SHP77 treated with DMSO at 0.1 percent for 48 hours (cell line): ENCODE measurements around the gene OR2V2.
"Not testable (repeated sequence)": the region's sequence is repeated elsewhere in the genome, so short reads cannot be mapped to it uniquely, and the experiment has no call there.

Source experiments
- DNase-seq: peaks from one replicate; lab custom pipeline; 2025; lab: John Stamatoyannopoulos, UW

OR2V2 gene, protein sequence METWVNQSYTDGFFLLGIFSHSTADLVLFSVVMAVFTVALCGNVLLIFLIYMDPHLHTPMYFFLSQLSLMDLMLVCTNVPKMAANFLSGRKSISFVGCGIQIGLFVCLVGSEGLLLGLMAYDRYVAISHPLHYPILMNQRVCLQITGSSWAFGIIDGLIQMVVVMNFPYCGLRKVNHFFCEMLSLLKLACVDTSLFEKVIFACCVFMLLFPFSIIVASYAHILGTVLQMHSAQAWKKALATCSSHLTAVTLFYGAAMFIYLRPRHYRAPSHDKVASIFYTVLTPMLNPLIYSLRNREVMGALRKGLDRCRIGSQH

DNA sequence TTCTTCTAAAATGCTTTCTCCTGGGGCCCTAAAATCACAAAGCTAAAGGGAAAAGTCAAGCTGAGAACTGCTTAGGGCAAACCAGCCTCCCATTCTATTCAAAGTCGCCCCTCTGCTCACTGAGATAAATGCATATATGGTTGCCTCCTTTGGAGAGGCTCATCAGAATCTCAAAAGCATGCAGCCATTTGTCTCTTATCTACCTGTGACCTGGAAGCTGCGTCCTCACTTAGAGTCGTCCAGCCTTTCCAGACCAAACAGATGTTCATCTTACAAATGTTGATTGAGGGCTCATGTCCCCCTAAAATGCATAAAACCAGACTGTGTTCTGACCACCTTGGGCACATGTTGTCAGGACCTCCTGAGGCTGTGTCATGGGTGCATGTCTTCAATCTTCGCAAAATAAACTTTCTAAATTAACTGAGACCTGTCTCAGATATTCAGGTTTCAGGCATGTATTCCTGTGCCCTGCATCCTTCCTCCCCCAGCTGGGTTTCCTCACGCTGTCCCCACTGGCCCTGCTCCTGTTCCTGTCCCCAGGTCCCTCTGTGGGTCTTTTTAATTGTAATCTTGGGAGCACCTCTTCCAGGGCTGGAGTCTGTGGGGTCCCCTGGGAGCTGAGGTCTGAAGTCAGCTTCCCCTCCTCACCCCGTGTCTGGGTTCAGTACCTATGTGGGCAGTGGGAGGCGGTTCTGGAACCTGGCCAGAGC lies at the start of gene OR2V2:
Gene OR2V2 (plus strand): TSS at position 660 of the 710 bp plus-strand sequence. CDS start 7,357 bp downstream, outside the sequence.
- not testable (repeated sequence) for DNase-seq

DNA sequence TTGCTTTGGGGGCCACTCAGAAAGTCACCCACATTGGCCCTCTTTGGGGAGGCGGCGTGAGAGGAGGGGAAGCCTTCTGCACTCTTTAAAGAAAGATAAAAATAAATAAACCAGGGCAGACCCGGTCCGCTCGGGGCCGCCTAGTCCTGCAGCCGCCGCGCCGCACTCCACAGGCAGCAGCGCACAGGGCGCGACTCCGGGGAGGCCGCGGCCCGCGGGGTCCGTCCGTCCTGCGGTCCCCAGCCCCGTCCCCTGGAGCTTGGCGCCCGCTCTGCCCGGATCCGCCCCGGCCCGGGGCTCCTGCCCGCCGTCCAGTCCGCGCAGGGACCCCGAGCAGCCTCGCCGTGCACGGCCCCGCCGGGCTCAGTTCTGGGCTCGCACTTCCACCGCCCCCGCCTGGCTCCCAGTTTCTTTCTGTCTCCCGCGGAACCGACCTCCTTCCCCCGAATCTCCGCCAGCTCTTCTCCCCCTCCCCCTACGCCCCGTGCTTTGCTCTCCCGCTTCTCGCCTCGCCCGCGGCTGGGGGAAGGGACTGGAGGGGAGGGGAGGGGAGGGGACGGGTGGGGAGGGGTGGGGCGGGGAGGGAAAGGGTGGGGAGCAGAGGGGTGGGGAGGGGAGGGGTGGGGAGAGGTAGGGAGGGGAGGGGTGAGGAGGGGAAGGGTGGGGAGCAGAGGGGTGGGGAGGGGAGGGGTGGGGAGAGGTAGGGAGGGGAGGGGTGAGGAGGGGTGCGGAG lies 49.5 kb upstream of the OR2V2 start:
- DNase-seq: not testable (repeated sequence)

DNA sequence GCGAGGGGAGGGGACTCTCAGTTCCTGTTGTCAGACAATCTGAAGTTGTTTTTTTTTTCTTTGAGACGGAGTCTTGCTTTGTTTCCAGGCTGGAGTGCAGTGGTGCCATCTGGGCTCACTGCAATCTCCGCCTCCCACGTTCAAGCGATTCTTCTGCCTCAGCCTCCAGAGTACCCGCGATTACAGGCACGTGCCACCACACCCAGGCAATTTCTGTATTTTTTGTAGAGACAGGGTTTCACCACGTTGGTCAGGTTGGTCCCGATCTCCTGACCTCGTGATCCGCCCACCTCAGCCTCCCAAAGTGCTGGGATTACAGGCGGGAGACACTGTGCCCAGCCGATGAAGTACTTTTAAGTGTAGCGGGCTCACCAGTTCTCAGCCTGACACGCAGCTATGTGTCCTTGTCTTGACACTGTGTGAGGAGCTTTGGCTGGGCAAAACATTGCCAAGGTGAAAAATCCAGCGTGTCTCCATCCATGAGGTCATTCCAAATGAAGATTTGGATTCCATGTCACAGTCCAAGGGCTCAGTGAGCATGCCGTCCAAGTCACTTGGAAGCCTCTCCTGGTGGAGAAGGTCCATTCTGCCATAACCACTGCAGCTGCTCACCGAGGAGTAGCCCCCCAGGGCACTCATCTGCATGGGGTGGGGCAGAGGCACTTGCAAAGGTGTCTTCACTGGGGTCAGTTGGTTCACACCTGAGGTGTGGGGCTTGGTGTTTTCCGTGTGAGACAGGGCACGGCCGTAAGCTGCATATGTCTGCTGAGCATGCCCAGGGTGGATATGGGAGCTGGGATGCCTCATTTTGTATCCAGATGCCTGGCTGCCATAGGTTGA lies 48.4 kb upstream of the OR2V2 start:
- no peak for DNase-seq

DNA sequence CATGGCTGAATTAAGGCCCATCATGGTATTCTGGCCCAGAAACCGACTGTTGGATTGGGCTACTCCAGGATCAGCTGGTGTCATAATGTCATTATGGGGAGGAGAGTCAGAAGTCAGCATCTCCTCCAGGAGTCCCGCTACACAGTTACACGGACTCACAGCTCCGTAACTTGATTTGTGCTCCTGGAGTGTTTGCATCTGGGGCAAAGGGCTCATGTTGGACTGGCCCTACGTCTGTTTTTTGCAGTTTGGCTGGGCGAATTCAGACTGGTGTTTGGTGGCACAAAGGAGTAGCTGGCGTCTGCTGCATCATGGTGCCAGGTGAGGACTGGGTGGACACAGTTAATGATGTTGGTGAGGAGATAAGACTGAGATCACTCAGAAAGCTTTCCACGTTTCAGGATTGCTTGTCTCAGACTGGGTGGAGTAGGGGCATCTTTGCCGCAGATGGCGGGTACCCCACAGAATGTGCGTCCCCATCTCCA lies 47.7 kb upstream of the OR2V2 start:
- no peak for DNase-seq

DNA sequence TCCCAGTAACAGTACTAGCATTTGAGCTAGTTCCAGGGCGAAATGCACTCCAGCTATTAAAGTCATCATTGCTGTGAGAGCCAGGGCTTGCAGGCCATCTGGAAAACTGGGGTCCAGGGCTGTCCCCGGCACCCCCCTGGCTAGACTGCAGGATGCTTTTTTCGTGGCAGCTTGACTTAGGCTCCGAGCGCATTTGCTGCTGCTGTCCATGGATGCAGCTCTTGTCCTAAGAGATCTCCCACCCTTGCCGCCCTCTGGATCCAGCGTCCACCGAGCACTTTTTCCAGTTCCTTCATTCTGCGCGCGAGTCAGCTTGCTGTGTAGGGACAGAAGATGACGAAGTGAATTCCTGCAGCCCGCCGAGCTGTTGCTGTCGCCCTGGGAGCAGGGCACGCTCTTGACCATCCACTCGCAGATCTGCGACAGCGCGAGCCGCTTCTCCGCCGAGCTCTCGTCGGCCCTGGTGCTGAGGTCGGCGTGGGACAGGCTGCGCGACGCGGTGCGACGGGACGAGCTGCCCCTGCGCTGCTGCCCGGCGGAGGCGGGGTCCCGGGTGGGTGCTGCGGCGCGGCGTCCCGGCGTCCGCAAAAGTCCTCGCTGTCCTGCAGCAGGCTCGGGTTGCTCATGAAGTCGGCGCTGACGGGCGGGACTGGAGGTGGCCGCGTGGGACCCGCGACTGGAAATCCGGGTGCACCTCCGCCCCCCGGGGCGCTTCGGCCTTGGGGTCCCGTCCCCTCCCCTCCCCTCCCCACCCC lies 47.1 kb upstream of the OR2V2 start:
- DNase-seq: no peak

DNA sequence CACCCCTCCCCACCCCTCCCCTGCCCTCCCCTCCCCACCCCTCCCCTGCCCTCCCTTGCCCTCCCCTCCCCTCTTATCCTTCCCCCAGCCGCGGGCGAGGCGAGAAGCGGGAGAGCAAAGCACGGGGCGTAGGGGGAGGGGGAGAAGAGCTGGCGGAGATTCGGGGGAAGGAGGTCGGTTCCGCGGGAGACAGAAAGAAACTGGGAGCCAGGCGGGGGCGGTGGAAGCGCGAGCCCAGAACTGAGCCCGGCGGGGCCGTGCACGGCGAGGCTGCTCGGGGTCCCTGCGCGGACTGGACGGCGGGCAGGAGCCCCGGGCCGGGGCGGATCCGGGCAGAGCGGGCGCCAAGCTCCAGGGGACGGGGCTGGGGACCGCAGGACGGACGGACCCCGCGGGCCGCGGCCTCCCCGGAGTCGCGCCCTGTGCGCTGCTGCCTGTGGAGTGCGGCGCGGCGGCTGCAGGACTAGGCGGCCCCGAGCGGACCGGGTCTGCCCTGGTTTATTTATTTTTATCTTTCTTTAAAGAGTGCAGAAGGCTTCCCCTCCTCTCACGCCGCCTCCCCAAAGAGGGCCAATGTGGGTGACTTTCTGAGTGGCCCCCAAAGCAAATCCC lies 46.2 kb upstream of the OR2V2 start:
- DNase-seq: not testable (repeated sequence)

DNA sequence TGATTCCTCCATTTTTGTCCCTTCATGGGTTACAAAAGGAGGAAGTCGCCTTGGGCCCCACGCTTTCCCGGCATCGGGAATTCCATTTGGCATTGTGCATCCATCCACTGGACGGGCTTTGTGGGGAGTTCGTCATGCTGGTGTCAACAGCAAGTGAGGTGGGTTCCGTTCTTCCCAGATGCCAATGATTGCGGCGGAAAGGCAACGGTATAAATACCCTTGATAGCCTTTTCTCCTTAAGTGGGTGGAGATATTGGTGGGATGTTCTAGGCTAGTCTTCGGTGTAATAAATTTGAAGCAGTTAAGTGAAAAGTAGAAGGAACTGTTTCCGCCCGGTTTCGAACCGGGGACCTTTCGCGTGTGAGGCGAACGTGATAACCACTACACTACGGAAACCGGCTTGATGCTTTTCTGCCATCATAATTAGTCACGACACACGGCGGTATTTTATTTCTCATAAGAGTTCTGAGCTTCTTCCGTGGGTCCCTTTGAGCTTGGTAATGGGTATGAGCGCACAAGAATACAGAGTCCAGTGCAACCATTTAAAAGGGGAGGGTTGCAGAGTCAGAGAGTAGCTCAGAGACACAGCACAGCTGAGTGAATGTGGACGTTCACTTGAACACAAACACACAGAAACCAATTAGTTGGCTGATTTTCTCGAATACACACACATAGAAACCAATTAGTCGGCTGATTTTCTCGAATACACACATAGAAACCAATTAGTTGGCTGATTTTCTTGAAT lies 45.3 kb upstream of the OR2V2 start:
- DNase-seq: not testable (repeated sequence)

DNA sequence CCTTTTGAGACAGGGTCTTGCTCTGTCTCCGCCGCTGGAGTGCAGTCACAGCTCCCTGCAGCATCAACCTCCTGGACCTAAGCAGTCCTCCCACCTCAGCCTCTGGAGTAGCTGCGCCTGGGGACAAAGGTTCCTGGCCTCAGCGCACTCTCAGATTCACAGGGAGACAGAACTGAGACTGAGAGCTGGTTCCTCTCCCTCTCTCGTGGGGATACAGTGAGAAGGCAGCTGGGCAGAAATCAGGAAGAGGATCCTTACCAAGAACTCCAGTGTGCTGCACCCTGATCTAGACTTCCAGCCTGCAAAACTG lies 43.2 kb upstream of the OR2V2 start:
- DNase-seq: not testable (repeated sequence)

DNA sequence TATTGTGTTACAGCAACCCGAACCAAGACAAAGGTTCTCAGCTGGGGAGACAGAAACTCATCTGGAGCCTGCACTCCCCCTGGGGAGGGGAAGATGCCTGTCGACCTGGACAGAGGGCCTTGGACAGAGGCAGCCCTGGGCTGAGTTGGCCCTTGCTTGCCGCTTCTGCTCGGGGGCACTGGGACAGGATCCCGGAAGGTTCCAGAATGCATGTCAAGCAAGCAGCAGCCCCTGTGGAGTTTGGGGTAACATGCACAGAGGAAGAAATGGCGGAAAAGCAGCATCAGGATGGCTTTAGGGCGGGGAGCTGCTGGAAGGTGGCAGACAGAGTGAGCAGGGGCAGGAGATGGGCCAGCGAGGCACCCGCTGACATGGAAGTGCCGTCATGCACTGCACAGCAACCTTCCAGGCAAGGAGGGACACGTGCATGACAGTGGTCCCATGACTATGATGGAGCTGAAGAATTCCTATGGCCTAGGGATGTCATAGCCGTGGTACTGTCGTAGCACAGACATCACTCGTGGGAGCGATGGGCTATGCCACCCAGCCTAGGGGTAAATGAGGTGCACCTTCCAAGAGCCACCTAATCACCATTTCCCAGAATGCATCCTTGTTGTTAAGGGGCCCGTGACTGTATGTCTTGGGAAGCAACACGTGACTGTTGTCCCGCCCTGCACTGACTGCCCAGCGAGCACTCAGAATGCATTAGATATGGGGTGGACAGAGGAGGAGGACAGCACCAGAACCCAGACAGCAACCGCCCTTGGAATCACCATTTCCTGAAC lies 42.6 kb upstream of the OR2V2 start:
- DNase-seq: not testable (repeated sequence)

DNA sequence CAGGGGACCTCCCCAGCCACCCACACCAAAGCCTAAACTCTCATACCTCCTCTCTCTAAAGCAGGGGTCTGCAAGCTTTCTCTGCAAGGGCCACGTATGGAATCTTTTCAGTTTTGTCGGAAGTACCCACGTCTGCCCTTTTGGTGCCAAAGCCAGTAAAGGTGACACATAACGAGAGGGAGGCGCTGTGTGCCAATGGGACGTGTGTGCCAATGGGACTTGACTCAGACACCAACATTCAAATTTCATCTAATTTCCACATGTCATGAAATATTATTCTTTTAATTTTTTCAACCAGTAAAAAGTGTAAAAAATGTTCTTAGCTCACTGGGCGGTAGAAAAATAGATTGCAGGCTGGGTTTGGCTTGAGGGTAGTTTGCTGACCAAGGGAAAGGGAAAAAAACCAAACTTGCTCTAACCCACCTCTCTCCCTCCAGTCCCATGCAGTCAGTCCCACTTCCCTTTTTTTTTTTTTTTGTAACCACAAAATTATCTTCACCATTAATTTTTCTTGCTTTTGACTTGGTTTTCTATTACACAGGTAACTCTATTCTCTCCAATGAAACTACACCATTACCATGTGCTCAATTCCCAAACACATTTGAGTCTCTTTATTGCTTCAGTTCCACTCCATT lies 41.9 kb upstream of the OR2V2 start:
- DNase-seq: no peak

DNA sequence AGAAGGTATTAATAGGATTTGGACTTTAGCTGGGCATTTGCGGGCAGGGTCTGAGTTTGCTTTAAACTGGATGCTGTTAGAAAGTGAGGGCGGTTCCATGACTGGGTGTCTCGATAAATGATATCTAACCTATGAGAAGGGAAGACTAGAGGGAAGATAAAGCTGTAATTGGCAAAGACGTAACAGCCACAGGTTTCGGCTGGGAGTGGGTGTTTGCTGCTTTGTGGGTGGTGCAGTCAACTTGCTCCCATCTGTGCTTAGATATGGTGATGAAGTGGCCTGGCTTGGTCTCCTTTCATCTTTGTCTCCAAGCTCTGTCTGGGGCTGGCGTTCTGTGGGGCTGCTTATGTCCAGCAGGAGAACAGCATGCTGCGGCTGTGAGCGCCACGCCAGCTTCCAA lies 39.7 kb upstream of the OR2V2 start:
- no peak for DNase-seq

DNA sequence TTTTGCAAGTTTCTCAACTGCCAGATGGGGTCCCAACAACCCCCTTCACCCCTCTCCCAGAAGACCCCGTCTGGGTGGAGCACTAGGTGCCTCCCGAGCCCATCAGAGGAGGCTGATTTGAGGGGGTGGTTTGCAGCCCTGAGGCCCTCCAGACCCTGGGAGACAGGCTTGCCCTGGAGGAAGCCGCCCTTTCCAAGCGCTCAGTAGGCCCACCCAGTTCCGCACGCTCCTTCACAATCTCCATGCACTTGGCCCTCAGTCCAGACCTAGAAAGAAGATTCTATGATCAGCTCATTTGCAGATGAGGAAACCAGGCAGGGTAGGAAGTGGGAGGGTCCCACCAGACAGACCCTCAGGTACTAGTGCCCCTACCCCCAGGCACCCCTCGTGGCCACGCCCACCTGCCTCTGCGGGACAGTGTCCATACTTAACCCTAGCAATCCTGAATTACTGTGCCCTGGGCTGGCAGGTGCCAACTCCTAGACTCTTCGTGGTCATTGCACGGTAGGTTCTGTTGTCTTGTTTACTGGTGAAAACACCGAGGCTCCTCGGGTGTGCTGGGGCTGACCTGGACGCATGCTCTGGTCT lies 38.7 kb upstream of the OR2V2 start:
- no peak for DNase-seq

DNA sequence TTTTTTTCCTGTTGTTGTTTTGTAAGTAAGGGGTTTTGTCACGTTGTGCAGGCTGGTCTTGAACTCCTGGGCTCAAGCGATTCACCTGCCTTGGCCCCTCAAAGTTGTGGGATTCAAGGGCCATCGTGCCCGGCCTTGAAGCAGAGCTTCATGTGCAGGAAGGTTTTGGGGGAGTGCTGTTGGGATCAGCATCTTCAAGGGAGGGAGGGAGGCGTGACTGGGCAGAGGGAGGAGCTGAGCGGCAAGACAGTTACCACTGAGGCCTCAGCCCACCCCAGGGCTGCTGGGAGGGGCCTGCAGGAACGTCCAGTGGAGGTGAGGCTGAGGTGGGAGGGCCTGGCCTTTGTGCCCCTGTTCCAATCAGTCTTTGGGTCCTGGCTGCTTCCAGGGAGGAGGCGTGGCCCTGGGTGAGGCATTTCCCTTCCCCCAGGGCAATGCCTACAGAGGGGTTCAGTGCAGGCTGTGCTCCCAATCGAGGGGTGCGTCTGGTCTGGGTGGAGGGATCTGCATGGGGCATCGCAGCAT lies 37.8 kb upstream of the OR2V2 start:
- no peak for DNase-seq

DNA sequence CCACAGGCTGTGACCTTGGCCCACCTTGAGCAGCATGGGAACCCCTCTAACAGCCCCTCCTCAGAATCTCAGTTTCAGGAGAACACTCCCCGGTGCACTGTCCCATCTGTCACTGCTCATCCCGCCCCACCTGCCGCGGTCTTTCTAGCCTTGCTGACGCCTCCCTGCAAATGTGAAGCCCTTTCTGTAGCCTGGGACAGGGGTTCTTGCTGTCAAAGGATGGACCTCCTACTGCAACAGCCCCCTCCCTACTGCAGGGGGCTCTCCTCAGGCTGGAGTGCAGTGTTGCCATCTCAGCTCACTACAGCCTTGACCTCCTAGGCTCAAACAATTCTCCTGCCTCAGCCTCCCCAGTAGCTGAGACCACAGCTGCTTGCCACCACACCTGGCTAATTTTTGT lies 36.4 kb upstream of the OR2V2 start:
- DNase-seq: no peak

DNA sequence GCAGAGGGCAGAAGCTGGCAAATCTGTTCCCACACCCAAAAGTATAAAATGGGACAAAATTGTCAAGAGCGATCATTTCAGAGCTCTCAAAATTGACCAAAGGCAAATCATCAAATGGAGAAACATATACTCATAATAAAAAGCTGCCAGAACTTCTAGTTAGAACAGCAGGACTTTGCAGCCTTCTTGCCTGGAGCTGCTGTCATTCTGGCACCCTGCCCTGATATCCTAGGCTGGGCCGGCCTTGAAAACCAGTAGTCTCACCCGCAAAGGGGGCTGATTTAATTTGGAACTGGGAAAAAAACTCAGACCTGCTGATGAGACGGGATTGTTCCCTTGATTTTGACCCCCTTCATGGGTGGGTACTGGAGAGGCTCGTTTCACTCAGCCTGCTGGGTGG lies 34.9 kb upstream of the OR2V2 start:
- no peak for DNase-seq

DNA sequence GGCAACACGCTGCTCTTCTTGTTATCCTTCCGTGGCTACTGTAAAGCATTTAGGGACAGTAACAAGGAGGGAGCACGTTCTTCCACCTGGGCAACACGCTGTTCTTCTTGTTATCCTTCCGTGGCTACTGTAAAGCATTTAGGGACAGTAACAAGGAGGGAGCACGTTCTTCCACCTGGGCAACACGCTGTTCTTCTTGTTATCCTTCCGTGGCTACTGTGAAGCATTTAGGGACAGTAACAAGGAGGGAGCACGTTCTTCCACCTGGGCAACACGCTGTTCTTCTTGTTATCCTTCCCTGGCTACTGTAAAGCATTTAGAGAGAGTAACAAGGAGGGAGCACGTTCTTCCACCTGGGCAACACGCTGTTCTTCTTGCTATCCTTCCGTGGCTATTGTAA lies 33.8 kb upstream of the OR2V2 start:
- not testable (repeated sequence) for DNase-seq

DNA sequence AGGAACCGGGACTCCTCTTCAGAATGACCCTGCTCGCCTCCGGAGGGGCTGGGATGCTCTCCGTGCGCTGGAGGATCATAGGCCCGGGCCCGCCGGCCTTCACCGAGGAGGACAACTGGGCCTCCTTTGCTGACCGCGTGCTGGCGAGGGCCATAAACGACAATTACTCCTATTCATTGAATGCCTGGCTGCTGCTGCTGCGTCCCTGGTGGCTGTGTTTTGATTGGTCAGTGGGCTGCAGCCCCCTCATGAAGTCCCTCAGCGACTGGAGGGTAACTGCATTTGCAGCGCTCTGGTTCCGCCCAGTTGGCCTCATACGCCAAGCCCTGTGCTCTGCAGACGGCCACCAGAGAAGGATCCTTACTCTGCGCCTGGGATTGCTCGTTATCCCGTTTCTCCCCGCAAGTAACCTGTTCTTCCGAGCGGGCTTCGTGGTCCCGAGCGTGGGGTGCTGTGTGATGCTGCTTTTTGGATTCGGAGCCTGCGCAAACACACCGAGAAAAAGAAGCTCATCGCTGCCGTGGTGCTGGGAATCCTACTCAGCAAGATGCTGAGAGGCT lies 33.0 kb upstream of the OR2V2 start:
- no peak for DNase-seq
